ENCODE data around the gene GMDS. TPM values are rescaled to one million over a fixed set of nuclear protein-coding genes. Genes with fewer than 3 reads are reported as not detected.

GMDS gene
- polyA plus RNA-seq, 1 donor (not counting 4 experiments of a cell fraction or from before 2014, with no cell fraction given) = 22.1 TPM

GRCh38 chr6:1870251-1870650 is 375.2 kb downstream of the GMDS start:
- dilution Hi-C loops (cut with MboI; ENCODE audit: extremely low pct_ligation_motif_present, low sequenced_read_pairs) = no loop called here
- H3K27ac ChIP-seq (ENCODE audit: control insufficient read depth, insufficient read depth, low read length) = no peak overlapping the region
- no peak for TF ChIP-seq EZH2 (IDR thresholded peaks at IDR 0.05; ENCODE audit: low read length)
- no peak for TF ChIP-seq CTCF (optimal IDR thresholded peaks at IDR 0.05 in 1 of 3, IDR thresholded peaks at IDR 0.05 in 1 of 3, conservative IDR thresholded peaks at IDR 0.05 in 1 of 3; ENCODE audit: extremely low read depth in 1 of 3, insufficient read depth in 2 of 3, low read length in 3 of 3)

GRCh38 chr6:1869769-1870168 is 375.6 kb downstream of the GMDS start:
- TF ChIP-seq CTCF (optimal IDR thresholded peaks at IDR 0.05 in 1 of 3, IDR thresholded peaks at IDR 0.05 in 1 of 3, conservative IDR thresholded peaks at IDR 0.05 in 1 of 3; ENCODE audit: extremely low read depth in 1 of 3, insufficient read depth in 2 of 3, low read length in 3 of 3) (no peak), EZH2 (IDR thresholded peaks at IDR 0.05; ENCODE audit: low read length) (no peak)
- Histone ChIP-seq H3K27ac (ENCODE audit: control insufficient read depth, insufficient read depth, low read length) (no peak overlapping the region), H3K4me3 (ENCODE audit: control insufficient read depth in 2 of 3, extremely low read depth in 1 of 3, insufficient read depth in 2 of 3, low read depth in 1 of 3, low read length in 3 of 3) (no peak overlapping the region), H2AFZ (ENCODE audit: control insufficient read depth, low read length) (no peak overlapping the region), H3K36me3 (ENCODE audit: control insufficient read depth in 2 of 2, extremely low read depth in 1 of 2, insufficient read depth in 2 of 2, low read length in 2 of 2) (no peaks in the 10 kb centered on the region), H3K79me2 (ENCODE audit: control insufficient read depth, insufficient read depth, low read length) (no peaks in the 10 kb centered on the region), H3K4me2 (ENCODE audit: control insufficient read depth, extremely low read depth, insufficient read depth, low read depth, low read length) (no peak overlapping the region), H3K9ac (ENCODE audit: control insufficient read depth, extremely low read depth, insufficient read depth, low read length) (no peak overlapping the region), H3K27me3 (ENCODE audit: control insufficient read depth, extremely low read depth, insufficient read depth, low read length) (no peaks in the 10 kb centered on the region), H3K9me3 (ENCODE audit: control insufficient read depth, low read depth, low read length) (no peaks in the 10 kb centered on the region), H3K4me1 (ENCODE audit: control insufficient read depth, extremely low read depth, insufficient read depth, low read length) (no peaks in the 10 kb centered on the region), H3K9me1 (ENCODE audit: control insufficient read depth, extremely low read depth, insufficient read depth, low read length) (no peaks in the 10 kb centered on the region), H4K20me1 (ENCODE audit: control insufficient read depth, extremely low read depth, insufficient read depth, low read length) (no peaks in the 10 kb centered on the region)
- DNase-seq (ENCODE audit: low read depth, low spot score) = no peak
- no peak for FAIRE-seq
- dilution Hi-C loops (cut with MboI; ENCODE audit: extremely low pct_ligation_motif_present, low sequenced_read_pairs) = no loop called here

More at GRCh38 chr6:1870251-1870650, 375.2 kb downstream of the GMDS start:
- no peak overlapping the region for H3K4me3 ChIP-seq (ENCODE audit: control insufficient read depth in 2 of 3, extremely low read depth in 1 of 3, insufficient read depth in 2 of 3, low read depth in 1 of 3, low read length in 3 of 3)
- H3K36me3 ChIP-seq (ENCODE audit: control insufficient read depth in 2 of 2, extremely low read depth in 1 of 2, insufficient read depth in 2 of 2, low read length in 2 of 2) = no peaks in the 10 kb centered on the region
- H3K79me2 ChIP-seq (ENCODE audit: control insufficient read depth, insufficient read depth, low read length) = no peaks in the 10 kb centered on the region
- no peaks in the 10 kb centered on the region for H3K9me1 ChIP-seq (ENCODE audit: control insufficient read depth, extremely low read depth, insufficient read depth, low read length)
- H3K4me2 ChIP-seq (ENCODE audit: control insufficient read depth, extremely low read depth, insufficient read depth, low read depth, low read length) = no peak overlapping the region
- no peaks in the 10 kb centered on the region for H3K27me3 ChIP-seq (ENCODE audit: control insufficient read depth, extremely low read depth, insufficient read depth, low read length)
- no peak overlapping the region for H2AFZ ChIP-seq (ENCODE audit: control insufficient read depth, low read length)
- H3K9ac ChIP-seq (ENCODE audit: control insufficient read depth, extremely low read depth, insufficient read depth, low read length) = no peak overlapping the region
- no peak for FAIRE-seq
- H4K20me1 ChIP-seq (ENCODE audit: control insufficient read depth, extremely low read depth, insufficient read depth, low read length) = no peaks in the 10 kb centered on the region
- H3K4me1 ChIP-seq (ENCODE audit: control insufficient read depth, extremely low read depth, insufficient read depth, low read length) = no peaks in the 10 kb centered on the region
- no peak for DNase-seq (ENCODE audit: low read depth, low spot score)
- no peaks in the 10 kb centered on the region for H3K9me3 ChIP-seq (ENCODE audit: control insufficient read depth, low read depth, low read length)

All from keratinocyte (primary cell).